H1 (cell line): Measurements from ENCODE around the gene GFRAL. TPM values are rescaled to one million over a fixed set of nuclear protein-coding genes. Genes with fewer than 3 reads are reported as not detected.

Experiments
- CTCF ChIA-PET: fragments of 300-600 bp; sonication (Branson Sonifier 250); formaldehyde crosslinking; loops from one replicate; lab custom pipeline; 2021; ENCODE audit not compliant: partially characterized antibody; lab: Charles Lee
- POLR2A ChIA-PET: fragments of 300-600 bp; sonication (Branson Sonifier 250); formaldehyde crosslinking; loops from one replicate; lab custom pipeline; 2021; ENCODE audit warnings: inconsistent platforms; ENCODE audit not compliant: partially characterized antibody; lab: Charles Lee
- DNase-seq, 2 experiments: peaks; one replicate each; pipeline versions ENCODE4 v3.0.0 to v3.0.0-alpha.2; 2010 to 2022; ENCODE audit warnings: low spot score in 2 of 2, low read depth in 1 of 2, mixed read lengths in 1 of 2
- FAIRE-seq: peaks from 2 replicates; lab custom pipeline; 2011; peaks lifted over from hg19 to GRCh38; lab: Jason Lieb, UNC
- H2AFZ ChIP-seq: 2 replicates; pipeline ENCODE4 v1.8.1; 2012; ENCODE audit warnings: low read length, inconsistent platforms
- H2AK5ac ChIP-seq: 2 replicates; pipeline ENCODE4 v1.6.1; 2013; ENCODE audit warnings: low read depth, low read length
- H2BK120ac ChIP-seq: replicated peaks from 2 replicates; pipeline ENCODE3; 2013; ENCODE audit warnings: low read depth, low read length, inconsistent platforms
- H2BK12ac ChIP-seq: 2 replicates; pipeline ENCODE4 v1.6.1; 2013; ENCODE audit warnings: low read depth, low read length
- H2BK15ac ChIP-seq: 2 replicates; pipeline ENCODE4 v1.6.1; 2013; ENCODE audit warnings: low read length
- H2BK20ac ChIP-seq: 2 replicates; pipeline ENCODE4 v1.6.1; 2013; ENCODE audit warnings: low read length
- H2BK5ac ChIP-seq: 2 replicates; pipeline ENCODE4 v1.6.1; 2013; ENCODE audit warnings: low read depth, low read length
- H3K14ac ChIP-seq: 2 replicates; pipeline ENCODE4 v1.6.1; 2013; ENCODE audit warnings: inconsistent platforms; ENCODE audit not compliant: insufficient read length
- H3K18ac ChIP-seq: 2 replicates; pipeline ENCODE4 v1.6.1; 2013; ENCODE audit warnings: low read length; ENCODE audit errors: extremely low read depth
- H3K23ac ChIP-seq: 2 replicates; pipeline ENCODE4 v1.6.1; 2013; ENCODE audit warnings: inconsistent platforms; ENCODE audit not compliant: insufficient read length
- H3K23me2 ChIP-seq: 2 replicates; pipeline ENCODE4 v1.6.1; 2013; ENCODE audit warnings: low read depth, low read length
- H3K27ac ChIP-seq: 2 replicates; pipeline ENCODE4 v1.6.1; 2011; ENCODE audit warnings: low read depth, low read length, inconsistent platforms
- H3K27me3 ChIP-seq, 4 experiments: replicated peaks in 1 of 4; 1 replicate in 1 of 4; 2 replicates in 3 of 4; pipeline versions ENCODE4 v1.6.1 to v1.8.1; 2011 to 2013; ENCODE audit warnings: low read length in 3 of 4, mild to moderate bottlenecking in 3 of 4, inconsistent platforms in 2 of 4, mixed read lengths in 2 of 4, moderate library complexity in 1 of 4; ENCODE audit not compliant: control insufficient read depth in 3 of 4, insufficient read depth in 3 of 4; ENCODE audit errors: extremely low read depth in 1 of 4
- H3K36me3 ChIP-seq, 4 experiments: 2 replicates each; pipeline versions ENCODE4 v1.6.1 to v1.8.1; 2011 to 2013; ENCODE audit warnings: mild to moderate bottlenecking in 4 of 4, low read length in 3 of 4, moderate library complexity in 2 of 4, control low read depth in 1 of 4, inconsistent platforms in 1 of 4; ENCODE audit not compliant: insufficient read depth in 4 of 4, control insufficient read depth in 2 of 4
- H3K4ac ChIP-seq: replicated peaks from 2 replicates; pipeline ENCODE3; 2013; ENCODE audit warnings: low read length, low read depth, mixed read lengths, inconsistent platforms; ENCODE audit not compliant: insufficient read length
- H3K4me1 ChIP-seq, 4 experiments: replicated peaks in 1 of 4; 1 replicate in 1 of 4; 2 replicates in 3 of 4; pipeline versions ENCODE4 v1.6.1 to v1.8.1; 2011 to 2013; ENCODE audit warnings: low read length in 3 of 4, inconsistent platforms in 2 of 4, mixed read lengths in 1 of 4; ENCODE audit not compliant: insufficient read depth in 4 of 4, control insufficient read depth in 3 of 4
- H3K4me2 ChIP-seq, 2 experiments: 2 replicates each; pipeline versions ENCODE4 v1.6.1 to v1.8.1; 2011 to 2013; ENCODE audit warnings: low read depth in 2 of 2, low read length in 2 of 2, control low read depth in 1 of 2, inconsistent platforms in 1 of 2, mild to moderate bottlenecking in 1 of 2; ENCODE audit not compliant: insufficient read depth in 1 of 2
- H3K4me3 ChIP-seq, 4 experiments: fragments of 200-600, 300-600 bp in 1 of 4; sonication (generic), shearing (Covaris generic), sonication (Bioruptor Twin) in 1 of 4; 2 replicates each; pipeline versions ENCODE4 v1.5.1 to v1.8.1; 2011 to 2016; ENCODE audit warnings: low read length in 4 of 4, low read depth in 3 of 4, control low read depth in 2 of 4, inconsistent platforms in 2 of 4, mild to moderate bottlenecking in 2 of 4, mixed read lengths in 1 of 4, moderate library complexity in 1 of 4; ENCODE audit not compliant: insufficient read depth in 2 of 4; ENCODE audit errors: extremely low read depth in 1 of 4
- H3K56ac ChIP-seq: replicated peaks from 2 replicates; pipeline ENCODE3; 2013; ENCODE audit warnings: low read depth, mild to moderate bottlenecking, mixed read lengths, low read length, inconsistent platforms; ENCODE audit not compliant: insufficient read length
- H3K79me1 ChIP-seq: 2 replicates; pipeline ENCODE4 v1.6.1; 2013; ENCODE audit warnings: low read depth, low read length, control low read depth
- H3K79me2 ChIP-seq, 2 experiments: 2 replicates each; pipeline versions ENCODE4 v1.6.1 to v1.8.1; 2012 to 2013; ENCODE audit warnings: low read length in 2 of 2, mild to moderate bottlenecking in 2 of 2, inconsistent platforms in 1 of 2; ENCODE audit not compliant: insufficient read depth in 2 of 2, control insufficient read depth in 1 of 2
- H3K9ac ChIP-seq, 4 experiments: replicated peaks in 1 of 4; 1 replicate in 1 of 4; 2 replicates in 3 of 4; pipeline versions ENCODE4 v1.6.1 to v1.8.1; 2011 to 2013; ENCODE audit warnings: low read depth in 3 of 4, low read length in 3 of 4, control low read depth in 2 of 4, mild to moderate bottlenecking in 2 of 4, moderate library complexity in 2 of 4, inconsistent platforms in 1 of 4; ENCODE audit errors: extremely low read depth in 1 of 4
- H3K9me3 ChIP-seq, 2 experiments: 2 replicates each; pipeline versions ENCODE4 v1.6.1 to v1.8.1; 2012 to 2013; ENCODE audit warnings: mild to moderate bottlenecking in 2 of 2, moderate library complexity in 2 of 2, control low read depth in 1 of 2, inconsistent platforms in 1 of 2, low read depth in 1 of 2, low read length in 1 of 2, mixed read lengths in 1 of 2; ENCODE audit not compliant: insufficient read depth in 2 of 2
- H4K20me1 ChIP-seq, 2 experiments: replicated peaks in 1 of 2; 2 replicates each; pipeline versions ENCODE3 to v1.8.1; 2011 to 2013; ENCODE audit warnings: inconsistent platforms in 2 of 2, low read length in 2 of 2, mild to moderate bottlenecking in 1 of 2; ENCODE audit not compliant: insufficient read depth in 2 of 2, control insufficient read depth in 1 of 2
- H4K5ac ChIP-seq: 2 replicates; pipeline ENCODE4 v1.6.1; 2013; ENCODE audit warnings: low read length, low read depth, mixed read lengths, inconsistent platforms; ENCODE audit not compliant: insufficient read length
- H4K8ac ChIP-seq: 2 replicates; pipeline ENCODE4 v1.8.0; 2013; ENCODE audit warnings: mild to moderate bottlenecking, moderate library complexity, low read length, inconsistent platforms; ENCODE audit not compliant: insufficient read depth; ENCODE audit errors: extremely low read depth
- H4K91ac ChIP-seq: replicated peaks from 2 replicates; pipeline ENCODE3; 2013; ENCODE audit warnings: low read length, mixed read lengths, inconsistent platforms; ENCODE audit not compliant: insufficient read length
- NANOG ChIP-seq: IDR thresholded peaks from 2 replicates; pipeline ENCODE4 v1.6.1; 2011; ENCODE audit warnings: low read length, low read depth, mild to moderate bottlenecking, inconsistent platforms; ENCODE audit not compliant: insufficient read depth, poor library complexity, severe bottlenecking
- RNF2 ChIP-seq: fragments of 200-900, 300-1000 bp; sonication (generic); IDR thresholded peaks from 2 replicates; pipeline ENCODE4 v1.7.1; 2016; ENCODE audit warnings: borderline replicate concordance, low read depth, mild to moderate bottlenecking, antibody characterized with exemption, low read length; ENCODE audit not compliant: poor library complexity, severe bottlenecking; ENCODE audit errors: missing control alignments
- polyA plus RNA-seq, 7 experiments: library from polyadenylated mRNA; depleted of rRNA in 3 of 7; stranded (reverse) in 5 of 7; unstranded in 2 of 7; fragments of >200 nt in 5 of 7; fragments of 200-250 nt in 2 of 7; gene quantifications; 1 replicate in 5 of 7; 2 replicates in 1 of 7; 4 replicates in 1 of 7; pipeline versions ENCODE4 v1.2.1 to v1.2.3, GENCODE V29; 2011 to 2013; ENCODE audit warnings: missing spikeins in 2 of 7, mixed read lengths in 2 of 7
- total RNA-seq: library from RNA; stranded (reverse); fragmentation: NEBNext Ultra II Directional; extraction: Animal tissue kit (Norgen Biotek cat#: 25700); gene quantifications from 2 replicates; pipeline ENCODE4 v1.2.1, GENCODE V29; 2021

The GFRAL gene
- total and polyA plus RNA-seq, 2 of the 8 experiments (the other 6 are each of a cell fraction or from before 2014, with no cell fraction given), result not detected

DNA sequence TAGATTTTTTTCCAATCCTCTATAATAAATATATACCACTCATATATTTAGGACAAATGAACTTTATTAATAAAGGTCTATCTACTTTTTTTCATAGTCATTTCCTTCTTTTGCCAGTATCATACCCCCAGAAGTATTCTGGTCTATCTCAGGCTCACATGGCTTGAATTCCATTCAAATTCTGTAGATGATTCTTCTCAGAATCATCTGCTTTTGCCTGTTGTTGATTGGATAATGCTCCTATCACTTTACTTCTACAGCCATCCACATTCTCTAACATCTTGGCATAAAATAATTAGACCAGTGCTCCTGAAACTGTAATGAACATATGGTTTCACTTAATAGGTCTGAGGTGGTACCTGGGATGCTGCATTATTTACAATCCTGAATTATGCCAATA is 121.2 kb downstream of the GFRAL start:
- Histone ChIP-seq H3K4ac (no peak overlapping the region), H3K36me3 (no peaks in the 10 kb centered on the region), H2BK5ac (no peak overlapping the region), H3K27me3 (no peaks in the 10 kb centered on the region), H3K79me1 (no peaks in the 10 kb centered on the region), H3K4me2 (no peak overlapping the region), H3K79me2 (no peaks in the 10 kb centered on the region), H3K23ac (no peak overlapping the region), H3K18ac (no peak overlapping the region), H4K20me1 (no peaks in the 10 kb centered on the region), H2AK5ac (no peak overlapping the region), H3K4me3 (no peak overlapping the region), H3K14ac (no peak overlapping the region), H3K27ac (no peak overlapping the region), H4K8ac (no peak overlapping the region), H2BK120ac (no peak overlapping the region), H3K23me2 (no peaks in the 10 kb centered on the region), H2BK12ac (no peak overlapping the region), H3K9ac (no peak overlapping the region), H2AFZ (no peak overlapping the region), H3K56ac (no peak overlapping the region), H3K4me1 (no peaks in the 10 kb centered on the region), H2BK15ac (no peak overlapping the region), H3K9me3 (no peaks in the 10 kb centered on the region), H4K5ac (no peak overlapping the region), H2BK20ac (no peak overlapping the region), H4K91ac (no peak overlapping the region)
- ChIA-PET CTCF (interaction anchor here (0.6 to 2.6 kb wide), 2 partner anchors 172 to 218 kb away, joined by 4 to 12 read pairs; no protein-coding TSS in a partner anchor), POLR2A (no interaction called here)
- no peak for TF ChIP-seq NANOG
- no peak for TF ChIP-seq RNF2
- FAIRE-seq, result no peak
- no peak for DNase-seq
